GM19239 (cell line): ENCODE data around the gene KANK2.

Experiments
- DNase-seq: peaks from one replicate; pipeline ENCODE4 v3.0.0; 2011; ENCODE audit warnings: low spot score; ENCODE audit not compliant: insufficient read length
- FAIRE-seq: peaks from 2 replicates; lab custom pipeline; 2011; peaks lifted over from hg19 to GRCh38; lab: Jason Lieb, UNC

The KANK2 gene

DNA sequence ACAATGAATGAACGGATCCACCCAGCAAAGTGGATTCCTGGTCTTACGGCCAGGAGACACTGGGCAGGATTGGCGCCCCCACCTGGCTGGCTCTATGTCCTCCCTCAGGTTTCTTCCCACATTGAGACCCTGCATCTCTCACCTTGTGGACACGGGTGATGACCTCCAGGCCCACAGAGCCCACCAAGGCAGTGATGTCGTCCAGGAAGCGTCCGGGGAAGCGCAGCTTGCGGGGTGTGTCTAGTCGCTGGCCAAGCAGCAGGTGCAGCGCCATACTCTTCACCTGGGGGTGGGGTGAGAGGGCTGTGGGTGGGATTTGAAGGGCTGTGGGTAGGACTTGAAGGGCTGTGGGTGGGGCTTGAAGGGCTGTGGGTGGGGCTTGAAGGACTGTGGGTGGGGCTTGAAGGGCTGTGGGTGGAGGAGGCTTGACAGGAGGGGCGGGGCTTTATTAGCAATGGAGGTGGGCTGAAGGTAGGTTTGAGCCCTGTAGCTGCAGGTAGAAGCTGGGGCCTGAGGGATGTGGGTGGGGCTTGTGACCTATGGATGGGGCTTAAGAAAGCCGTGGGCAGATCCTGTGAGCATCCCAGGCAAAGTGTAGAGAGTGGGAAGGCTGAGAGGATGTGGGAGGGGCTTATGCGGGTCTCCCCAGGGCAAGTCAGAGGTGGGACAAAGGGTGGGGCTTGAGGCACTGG, 30.0 kb upstream of the KANK2 start:
- FAIRE-seq (peak; percentile 33), DNase-seq (no peak)

- FAIRE-seq (peak; percentile 37), DNase-seq (no peak)
These were observed 29.4 kb upstream of the KANK2 start for GRCh38 chr19:11226716-11227166.

- FAIRE-seq (no peak), DNase-seq (no peak)
These were observed 28.5 kb upstream of the KANK2 start for GRCh38 chr19:11225815-11226214.

DNA sequence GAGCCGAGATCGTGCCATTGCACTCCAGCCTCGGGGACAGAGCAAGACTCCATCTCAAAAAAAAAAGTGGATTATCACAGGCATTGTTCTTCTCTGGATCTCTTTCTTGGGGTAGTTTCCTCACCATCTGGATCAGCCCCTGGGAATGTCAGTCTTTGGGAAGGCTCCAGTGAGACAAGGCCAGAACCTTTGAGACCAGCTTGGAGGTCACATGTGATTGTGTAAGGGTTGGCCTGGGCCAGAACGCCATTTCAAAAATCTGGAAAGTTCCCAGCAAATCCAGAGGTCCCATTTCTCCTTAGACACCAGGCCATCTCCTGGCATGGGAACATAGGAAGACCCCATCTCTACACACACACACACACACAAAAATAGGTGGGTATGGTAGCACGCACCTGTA, 27.8 kb upstream of the KANK2 start:
- DNase-seq (no peak), FAIRE-seq (no peak)

DNA sequence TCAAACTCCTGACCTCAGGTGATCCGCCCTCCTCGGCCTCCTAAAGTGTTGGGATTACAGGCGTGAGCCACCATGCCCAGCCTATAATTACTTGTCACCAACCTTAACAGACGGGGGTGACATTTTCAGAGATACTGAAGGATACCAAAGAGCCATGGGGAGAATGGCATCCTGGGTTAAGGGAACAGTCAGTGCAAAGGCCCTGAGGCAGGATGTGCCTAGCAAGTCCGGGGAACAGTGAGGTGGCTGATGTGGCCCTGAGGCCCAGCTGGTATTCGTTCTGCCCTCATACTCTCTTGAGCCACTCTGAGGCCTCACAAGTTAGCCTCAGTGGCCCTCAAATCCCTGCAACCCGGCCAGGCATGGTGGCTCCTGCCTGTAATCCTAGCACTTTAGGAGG, 27.1 kb upstream of the KANK2 start:
- FAIRE-seq (no peak), DNase-seq (no peak)

DNA sequence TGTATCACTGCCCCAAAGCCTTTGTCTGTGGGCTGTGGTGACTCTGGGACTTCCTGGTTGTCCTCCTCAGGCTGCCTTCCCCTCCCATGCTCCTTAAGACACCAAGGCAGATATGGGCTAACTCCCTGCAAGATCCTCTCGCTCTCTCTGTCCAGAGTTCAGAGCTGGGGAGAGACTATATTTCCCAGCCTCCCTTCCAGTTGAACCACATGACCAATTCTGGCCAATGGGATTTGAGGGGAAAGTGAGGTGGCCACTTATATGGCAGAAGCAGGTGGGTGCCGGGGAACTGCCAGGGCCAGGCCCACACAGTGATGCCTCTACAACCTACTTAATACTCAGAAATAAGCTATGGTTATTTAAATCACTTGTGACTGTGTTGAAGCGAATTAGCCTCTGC, 25.9 kb upstream of the KANK2 start:
- DNase-seq (no peak), FAIRE-seq (no peak)

DNA sequence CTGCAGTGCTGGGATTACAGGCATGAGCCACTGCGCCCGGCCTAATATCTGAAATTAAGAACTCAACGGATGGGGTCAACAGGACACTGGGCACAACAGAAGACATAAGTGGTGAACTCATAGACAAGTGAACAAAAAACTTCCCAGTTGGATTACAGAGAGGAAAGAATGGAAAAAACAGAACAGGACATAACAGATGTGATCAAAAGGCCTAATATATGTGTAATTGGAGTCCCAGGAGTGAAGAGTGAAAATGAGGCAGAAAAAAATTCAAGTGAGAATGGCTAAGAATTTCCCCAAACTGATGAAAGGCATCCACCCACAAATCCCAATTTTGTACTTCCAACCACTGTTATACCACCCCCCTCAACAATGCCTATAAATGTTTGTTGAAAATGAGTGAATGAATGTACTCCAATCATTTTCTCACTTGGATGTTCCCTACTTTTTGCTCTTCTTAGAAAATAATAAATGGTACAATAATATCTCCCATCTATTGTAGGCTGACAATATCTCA, 23.8 kb upstream of the KANK2 start:
- DNase-seq = no peak
- no peak for FAIRE-seq

- no peak for DNase-seq
- FAIRE-seq = no peak
These were observed 17.0 kb upstream of the KANK2 start for GRCh38 chr19:11214387-11214786.

DNA sequence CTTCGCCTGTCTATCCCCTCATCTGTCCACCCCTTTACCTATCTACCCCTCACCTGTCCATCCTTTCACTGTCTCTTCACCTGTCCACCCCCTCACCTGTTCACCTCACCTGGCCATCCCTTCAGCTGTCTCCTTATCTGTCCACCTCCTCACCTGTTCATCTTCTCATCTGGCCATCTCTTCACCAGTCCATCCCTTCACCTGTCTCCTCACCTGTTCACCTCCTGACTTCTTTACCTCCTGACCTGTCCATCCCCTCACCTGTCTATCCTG, 13.2 kb upstream of the KANK2 start:
- FAIRE-seq (no peak), DNase-seq (no peak)

DNA sequence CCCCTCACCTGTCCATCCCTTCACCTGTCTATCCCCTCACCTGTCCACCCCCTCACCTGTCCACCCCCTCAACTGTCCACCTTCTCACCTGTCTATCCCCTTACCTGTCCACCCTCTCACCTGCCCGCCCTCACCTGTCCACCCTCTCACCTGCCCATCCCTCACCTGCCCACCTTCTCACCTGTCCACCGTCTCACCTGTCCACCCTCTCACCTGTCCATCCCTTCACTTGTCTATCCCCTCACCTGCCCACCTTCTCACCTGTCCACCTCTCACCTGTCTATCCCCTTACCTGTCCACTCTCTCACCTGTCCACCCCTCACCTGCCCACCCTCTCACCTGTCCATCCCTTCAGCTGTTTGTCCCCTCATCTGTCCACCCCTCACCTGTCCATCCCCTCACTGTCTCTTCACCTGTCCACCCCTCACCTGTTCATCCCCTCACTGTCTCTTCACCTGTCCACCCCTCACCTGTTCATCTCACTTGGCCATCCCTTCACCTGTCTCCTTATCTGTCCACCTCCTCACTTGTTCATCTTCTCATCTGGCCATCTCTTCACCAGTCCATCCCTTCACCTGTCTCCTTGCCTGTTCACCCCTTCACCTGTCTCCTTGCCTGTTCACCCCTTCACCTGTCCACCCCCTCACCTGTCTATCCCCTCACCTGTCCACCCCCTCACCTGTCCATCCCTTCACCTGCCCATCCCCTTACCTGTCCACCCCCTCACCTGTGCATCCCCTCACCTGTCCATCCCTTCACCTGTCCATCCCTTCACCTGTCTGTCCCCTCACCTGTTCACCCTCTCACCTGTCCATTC, 12.7 kb upstream of the KANK2 start:
- FAIRE-seq = no peak
- DNase-seq = no peak

GRCh38 chr19:11208561-11209471, 11.5 kb upstream of the KANK2 start:
- no peak for DNase-seq
- FAIRE-seq = no peak

DNA sequence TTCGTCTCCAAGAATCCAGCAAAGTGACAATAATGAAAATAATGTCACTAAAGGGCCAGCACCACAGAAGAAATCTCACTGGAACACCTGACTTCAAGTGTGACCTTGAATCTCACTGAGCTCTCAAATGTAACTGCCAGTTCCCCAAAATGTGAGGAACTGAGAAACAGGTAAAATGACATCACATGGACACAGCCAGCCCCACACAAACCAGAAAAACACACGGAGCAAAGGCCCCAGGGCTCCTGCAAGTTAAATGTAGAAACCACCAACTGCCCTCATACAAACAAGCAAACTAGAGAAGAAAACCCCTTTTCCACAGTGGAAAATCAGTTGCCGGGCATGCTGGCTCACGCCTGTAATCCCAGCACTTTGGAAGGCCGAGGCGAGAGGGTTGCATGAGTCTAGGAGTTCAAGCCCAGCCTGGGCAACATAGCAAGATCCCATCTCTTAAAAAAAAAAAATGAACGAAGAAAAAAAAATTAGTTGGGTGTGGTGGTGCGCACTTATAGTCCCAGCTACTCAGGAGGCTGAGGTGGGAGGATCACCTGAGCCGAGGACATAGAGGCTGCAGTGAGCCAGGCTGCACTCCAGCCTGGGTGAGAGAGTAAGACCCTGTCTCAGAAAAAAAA, 8.7 kb upstream of the KANK2 start:
- no peak for FAIRE-seq
- no peak for DNase-seq

- DNase-seq (no peak), FAIRE-seq (no peak)
These were observed 7.6 kb upstream of the KANK2 start for GRCh38 chr19:11204943-11205349.

DNA sequence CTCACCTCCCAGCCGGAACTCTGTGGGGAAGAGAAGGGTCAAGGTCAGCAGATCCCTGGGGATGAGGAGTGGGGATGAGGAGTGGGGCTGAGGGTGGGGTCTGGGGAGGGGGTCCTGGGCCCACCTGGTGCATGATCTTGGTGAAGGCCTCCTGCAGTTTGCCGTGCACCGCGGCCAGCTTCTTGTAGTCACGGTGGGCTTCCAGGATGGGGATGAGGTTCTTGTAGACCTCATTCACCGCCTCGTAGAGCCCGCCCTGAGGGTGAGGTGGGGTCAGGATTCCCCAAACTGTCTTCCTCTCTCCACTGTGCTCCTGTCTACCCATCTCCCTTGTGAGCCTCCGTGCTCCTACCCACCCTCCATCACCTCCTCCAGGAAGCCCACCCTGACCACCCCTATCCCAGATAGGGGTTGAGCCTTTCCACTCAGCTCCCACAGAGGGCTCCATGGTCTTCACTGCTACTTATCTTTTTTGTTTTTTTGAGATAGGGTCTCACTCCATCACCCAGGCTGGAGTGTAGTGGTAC, 6.8 kb upstream of the KANK2 start:
- FAIRE-seq (no peak), DNase-seq (no peak)

DNA sequence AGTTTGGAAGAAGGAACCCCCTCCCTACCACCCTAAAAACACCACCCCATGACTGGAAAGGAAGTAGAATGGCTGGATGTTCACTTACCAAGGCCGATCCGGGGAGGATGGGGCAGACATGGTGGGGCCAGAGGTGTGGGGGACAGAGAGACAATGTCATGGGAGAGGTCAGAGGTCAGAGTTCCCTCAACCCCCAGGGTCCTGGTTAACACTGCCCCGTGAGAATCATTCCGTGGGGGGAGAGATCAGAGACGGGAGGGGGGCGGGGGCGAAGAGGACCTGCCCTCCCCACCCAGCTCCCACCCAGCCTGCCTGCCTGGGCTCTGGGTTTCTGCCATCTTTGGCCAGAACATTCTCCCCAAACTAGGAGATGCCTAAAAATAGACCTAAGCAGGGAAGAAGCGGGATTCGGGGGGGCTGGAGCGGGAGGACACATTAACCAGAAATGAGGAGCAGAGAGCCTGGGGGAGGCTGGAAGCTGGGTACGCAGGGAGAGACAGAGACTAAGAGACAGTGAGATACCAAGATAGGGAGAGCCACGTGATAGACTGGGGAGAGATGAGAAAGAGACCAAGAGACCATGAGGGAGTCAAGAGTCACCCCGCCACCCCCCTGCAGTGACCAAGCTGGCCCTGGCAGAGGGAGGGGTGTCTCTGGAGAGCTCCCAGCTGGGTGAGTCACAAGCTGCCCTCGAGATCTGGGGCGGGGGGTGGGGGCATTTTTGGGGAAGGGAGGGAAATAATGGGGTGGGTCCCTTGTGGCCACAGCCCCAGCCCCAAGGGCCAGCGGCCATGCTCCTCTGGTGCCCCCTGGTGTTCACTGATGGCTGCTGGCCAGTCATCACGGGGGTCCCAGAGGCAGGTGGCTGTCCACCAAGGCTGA, 6.1 kb upstream of the KANK2 start:
- peak; percentile 69 for DNase-seq
- peak; percentile 64 for FAIRE-seq

DNA sequence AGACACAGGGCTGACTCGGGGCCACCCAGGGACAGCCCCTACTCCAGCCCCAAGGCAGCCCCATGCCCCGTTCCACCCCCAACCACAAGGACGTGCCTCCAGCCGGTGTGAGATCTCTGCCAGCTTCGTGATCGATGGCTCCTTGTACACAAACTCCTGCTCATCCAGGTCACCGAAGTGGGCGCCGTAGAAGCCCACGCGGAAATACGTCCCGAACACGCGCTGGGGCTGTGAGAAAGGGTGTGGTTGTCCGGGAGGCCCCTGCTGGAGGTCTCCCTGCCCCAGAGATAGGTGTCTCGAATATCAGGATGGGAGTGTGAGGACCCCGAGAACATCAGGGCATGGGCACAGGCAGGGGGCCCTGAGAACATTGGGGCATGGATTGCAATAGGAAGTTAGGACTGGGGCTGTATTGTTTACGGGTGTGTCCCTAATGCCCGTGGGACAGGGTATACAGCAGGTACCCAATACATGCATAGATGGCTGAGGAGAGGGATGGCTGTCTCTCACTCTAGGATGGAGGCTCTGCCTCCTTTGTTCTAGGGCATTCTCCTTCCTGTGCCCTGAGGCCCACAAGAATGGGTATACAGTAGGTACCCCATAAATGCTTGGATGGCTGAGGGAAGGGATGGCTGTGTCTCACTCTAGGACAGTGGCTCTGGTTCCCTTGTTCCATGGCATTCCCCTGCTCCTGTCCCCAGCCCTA, 5.3 kb upstream of the KANK2 start:
- FAIRE-seq (no peak), DNase-seq (no peak)

GRCh38 chr19:11201791-11202190, 4.4 kb upstream of the KANK2 start:
- FAIRE-seq = no peak

DNA sequence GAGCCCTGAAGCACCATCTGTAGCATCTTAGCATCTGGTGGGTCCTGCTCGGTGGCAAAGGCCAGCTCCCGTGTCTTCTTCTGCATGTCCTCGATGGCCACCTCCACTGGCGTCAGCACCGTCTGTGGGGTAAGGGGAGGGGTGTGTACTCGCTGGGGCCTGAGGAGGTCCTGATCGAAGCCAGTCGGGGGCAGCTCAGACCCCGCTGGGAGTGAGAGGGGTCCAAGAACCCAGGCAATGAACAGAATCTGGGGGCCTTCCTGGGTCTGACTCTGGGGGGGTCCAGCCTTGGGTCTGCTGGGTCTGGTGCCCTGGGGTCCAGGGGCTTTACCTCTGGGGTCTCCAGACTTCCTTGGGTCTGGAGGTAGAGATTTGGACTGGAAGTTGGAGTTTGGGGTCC, 3.6 kb upstream of the KANK2 start:
- DNase-seq = no peak
- FAIRE-seq = no peak

More at GRCh38 chr19:11201791-11202190, 4.4 kb upstream of the KANK2 start:
- DNase-seq = no peak
